HPDE6-E6E7 (cell line): ENCODE results near the gene DES.

ENCODE experiments used
- DNase-seq: peaks from one replicate; pipeline ENCODE4 v3.0.0; 2011; ENCODE audit warnings: missing footprints; ENCODE audit errors: extremely low spot score

Gene DES

DNA sequence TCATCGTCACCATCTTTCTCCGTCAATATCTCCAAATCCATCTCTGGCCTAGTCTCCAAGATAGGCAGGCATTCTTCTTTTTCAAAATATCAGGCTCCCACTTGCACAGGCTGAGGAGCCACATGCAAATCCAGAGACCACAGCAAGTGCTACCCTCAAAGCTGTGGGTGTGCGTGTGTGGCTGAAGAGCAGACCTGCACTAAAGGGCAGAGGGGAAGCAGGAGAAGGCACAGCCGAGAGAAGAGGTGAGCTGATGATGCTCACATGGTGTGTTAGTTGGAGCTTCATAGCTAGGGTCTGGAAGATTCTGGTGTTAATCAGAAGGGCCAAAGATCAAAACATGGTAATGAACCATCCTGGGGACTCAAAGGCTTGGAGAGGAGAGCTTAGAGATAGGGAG, 20.3 kb downstream of the DES start:
- no peak for DNase-seq

DNA sequence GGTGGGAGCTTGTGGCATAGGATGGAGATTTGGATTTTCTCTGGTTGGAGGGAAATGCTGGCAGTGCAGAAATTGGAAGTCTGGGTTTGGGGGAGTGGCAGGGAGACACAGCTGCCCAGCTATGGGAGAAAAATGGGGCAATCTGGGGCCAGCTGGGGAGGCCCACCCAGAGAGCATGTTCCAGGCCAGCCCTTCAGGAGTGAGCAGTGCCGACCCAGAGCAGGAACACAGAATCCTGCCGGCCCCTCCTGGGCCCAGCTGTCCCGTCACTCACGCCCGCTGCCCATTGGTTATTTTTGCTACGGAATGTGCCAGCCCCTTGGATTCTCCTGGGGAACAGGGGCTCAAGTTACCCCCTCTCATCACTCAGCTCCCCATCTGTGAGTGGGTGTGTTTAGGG, 21.3 kb downstream of the DES start:
- no peak for DNase-seq

DNA sequence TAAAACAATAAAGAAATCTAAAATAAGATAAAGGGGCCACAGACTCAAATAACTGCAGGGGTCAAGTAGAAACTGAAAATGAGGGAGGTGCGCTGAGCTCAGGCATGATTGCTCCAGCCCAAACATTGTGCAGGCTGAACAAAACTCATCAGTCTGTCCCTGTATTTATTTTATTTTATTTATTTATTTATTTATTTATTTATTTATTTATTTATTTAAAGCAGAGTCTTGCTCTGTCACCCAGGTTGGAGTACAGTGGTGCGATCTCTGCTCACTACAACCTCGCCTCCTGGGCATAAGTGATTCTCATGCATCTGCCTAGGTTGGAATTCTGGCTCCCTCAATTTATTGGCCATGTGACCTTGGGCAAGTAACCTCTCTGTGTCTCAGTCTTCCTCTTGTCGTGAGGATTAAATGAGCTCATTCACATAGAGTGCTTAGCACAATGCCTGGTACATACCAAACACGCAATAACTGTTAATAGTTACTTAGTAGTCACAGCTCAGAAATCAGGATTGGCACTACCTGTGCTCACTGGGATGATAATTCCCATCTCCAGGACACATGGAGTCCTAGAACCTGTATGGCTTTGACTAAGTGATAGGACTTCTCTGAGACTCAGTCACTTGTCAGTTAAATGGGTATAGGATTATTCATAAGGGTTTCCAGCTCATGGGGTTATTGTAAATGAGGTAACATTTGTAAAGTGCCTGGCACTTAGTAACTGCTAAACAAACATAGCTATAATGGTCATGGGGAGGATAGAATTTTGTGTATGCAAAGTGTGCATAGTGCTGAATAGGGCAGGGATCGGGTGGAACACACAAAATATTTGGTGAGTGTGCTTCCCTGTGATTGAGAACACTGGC, 22.4 kb downstream of the DES start:
- DNase-seq, result no peak

DNA sequence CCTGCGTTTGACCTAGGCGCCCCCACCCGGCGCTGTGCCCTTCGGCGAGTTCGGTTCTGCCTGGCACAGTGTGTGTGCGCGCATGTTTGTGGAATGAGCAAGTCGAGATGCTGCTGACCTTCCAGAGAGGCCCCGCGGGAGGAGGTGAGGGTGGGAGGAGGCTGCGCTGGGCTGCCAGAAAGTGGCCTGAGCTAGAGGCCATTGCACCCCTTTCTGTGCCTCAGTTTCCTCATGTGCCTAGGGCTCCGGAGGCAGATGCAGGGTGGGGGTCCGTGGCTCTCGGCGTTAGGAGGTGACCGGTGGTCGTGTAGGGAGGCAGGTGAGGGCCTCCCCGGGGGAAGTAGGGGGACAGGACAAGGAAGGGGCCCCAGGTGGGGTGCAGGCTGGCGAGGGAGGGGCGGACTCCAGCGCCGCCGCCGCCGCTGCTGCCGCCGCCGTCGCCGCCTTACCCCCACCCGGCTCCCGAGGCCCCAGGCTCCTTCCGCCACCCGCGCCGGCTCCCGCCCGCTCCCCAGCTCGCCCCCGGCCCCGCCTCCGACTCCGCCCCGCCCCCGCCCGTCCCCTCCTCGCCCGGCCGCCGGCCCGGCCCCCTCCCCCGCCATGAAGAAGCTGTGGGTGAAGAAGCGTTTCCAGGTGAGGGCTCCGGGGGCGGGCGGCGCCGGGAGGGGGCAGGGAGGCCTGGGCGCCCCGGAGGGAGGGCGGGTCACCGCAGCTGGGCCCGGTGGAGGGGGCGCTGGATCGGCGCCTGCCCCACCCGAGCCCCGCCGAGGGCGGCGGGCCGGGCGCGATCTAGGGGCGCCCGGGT, 23.5 kb downstream of the DES start:
- peak; percentile 75 for DNase-seq

DNA sequence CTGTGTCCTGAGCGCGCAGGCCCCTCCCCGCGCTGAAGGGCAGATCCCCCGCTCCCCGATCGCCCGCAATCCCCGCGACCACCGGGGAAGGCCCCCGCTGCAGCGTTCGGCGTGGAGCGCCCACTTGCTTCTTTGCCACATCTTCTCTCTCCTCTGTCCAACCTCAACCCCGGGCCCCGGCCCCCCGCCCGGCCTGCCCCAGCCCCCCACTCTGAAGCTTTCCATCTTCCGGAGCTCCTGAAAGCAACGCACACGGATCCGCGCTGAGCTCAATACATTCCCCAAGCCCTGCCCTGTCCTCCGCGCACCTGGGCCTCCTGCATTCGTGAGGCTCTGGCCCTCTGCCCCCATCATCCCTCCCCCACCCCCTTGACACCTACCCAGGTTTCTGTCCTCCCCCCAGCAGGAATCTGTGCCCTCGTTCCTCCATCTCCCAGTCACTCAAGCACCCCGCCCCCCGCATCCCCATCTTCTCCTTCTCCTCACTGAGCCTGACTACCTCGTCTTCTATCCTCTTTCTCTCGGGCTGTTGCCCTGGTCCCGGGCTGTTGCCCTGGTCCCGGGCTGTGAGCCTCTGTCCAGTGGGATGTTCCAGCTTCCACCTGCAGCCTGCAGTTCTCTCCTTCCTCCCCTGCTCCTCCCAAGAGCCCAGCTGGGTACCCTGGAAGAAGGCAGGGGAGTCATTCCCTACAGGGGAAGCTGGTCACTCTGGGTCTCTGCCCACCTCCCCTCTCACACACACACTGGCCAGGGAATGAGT, 24.3 kb downstream of the DES start:
- no peak for DNase-seq

DNA sequence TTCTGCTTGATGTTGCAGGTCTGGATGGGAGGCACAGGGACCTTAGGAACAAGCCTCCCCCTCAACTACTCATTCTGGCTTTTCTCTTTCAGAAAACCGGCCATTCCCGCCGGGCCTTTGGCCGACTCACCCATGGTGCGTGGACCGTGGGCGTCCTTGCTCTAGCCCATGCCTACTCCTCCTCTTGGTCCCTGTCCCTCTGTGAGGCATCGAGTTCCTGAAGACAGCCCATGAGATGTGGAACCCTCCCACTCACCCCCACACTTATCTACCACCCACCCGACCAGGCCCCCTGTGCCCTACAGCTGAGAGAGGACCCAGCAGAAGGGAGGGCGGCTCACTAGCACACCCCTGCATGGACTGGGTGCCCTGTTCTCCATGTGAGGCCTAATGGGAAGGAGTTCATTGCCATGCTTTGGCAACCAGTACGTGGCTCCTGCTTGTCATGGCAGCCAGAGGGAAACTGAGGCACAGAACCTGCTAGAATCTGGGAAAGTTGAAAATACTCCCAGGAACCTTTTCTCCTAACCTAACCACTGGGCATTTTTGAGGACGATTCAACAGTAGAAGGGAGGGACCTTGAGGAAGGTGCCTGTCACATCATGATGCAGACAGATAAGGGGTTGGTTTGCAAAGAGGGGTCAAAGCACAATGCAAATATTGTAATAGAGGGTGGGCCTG, 25.0 kb downstream of the DES start:
- DNase-seq, result no peak

DNA sequence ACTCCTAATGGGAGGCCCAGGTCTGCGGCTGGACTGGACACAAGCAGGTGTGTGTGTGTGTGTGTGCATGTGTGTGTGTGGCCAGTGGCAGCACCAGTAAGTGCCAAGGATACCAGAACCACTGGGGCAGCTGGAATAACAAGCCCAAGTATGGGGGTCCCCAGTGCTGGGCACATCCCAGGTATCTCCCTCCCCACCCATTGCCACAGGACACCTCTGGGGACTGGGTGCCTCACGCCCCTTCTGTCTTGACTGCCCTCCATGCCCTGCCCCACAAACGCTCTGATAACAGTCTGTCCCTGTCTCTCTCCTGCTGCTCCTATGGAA, 25.5 kb downstream of the DES start:
- DNase-seq, result no peak

DNA sequence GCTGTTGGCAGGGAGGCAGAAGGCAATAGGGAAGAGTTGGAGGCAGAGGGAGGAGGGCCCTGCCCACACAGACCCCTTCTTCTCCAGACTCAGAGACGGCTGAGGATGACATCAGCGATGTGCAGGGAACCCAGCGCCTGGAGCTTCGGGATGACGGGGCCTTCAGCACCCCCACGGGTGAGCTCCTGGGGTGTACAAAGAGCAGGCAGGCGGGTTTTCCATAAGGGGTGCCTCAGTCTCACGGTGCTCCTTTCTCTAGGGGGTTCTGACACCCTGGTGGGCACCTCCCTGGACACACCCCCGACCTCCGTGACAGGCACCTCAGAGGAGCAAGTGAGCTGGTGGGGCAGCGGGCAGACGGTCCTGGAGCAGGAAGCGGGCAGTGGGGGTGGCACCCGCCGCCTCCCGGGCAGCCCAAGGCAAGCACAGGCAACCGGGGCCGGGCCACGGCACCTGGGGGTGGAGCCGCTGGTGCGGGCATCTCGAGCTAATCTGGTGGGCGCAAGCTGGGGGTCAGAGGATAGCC, 26.5 kb downstream of the DES start:
- DNase-seq, result no peak

DNA sequence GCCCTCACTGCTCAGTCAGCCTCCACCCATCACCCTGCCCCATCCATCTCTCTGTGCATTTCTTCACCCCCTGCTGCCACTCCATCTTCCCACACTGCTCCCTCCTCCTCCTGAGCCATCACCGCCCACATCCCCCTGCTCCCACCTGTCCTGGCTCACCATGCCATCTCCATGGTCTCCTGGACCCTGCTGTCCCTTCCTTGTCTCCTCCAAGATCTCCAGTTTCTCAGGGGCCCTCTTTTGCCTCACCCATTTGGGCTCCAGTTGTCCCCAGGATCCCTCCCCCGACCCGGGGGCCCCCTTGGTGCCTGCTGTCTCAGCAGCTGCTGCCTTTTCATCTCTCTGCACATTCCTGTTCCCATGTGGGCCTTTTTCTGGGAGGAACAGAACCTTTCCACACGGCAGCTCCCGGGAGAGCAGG, 27.1 kb downstream of the DES start:
- DNase-seq, result no peak

DNA sequence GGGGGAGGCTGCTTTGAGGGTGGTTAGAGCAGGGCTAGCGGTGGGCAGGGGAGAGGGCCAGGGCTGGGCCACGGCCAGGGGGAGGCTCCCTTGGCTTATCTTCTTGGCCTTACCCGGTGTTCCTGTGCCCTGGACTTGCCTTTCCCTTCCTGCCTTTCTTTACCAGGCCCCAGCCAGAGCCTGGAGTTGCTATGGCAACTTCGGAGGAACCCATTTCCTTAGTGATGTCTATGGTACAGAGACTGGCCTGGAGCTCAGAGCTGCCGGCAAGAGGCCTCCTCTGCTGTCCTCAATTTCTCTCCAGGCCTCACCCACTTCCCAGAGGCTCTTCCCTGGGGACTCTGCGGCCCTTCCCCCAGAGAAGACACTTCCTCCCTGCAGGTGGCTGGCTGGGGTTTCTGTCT, 27.9 kb downstream of the DES start:
- no peak for DNase-seq

DNA sequence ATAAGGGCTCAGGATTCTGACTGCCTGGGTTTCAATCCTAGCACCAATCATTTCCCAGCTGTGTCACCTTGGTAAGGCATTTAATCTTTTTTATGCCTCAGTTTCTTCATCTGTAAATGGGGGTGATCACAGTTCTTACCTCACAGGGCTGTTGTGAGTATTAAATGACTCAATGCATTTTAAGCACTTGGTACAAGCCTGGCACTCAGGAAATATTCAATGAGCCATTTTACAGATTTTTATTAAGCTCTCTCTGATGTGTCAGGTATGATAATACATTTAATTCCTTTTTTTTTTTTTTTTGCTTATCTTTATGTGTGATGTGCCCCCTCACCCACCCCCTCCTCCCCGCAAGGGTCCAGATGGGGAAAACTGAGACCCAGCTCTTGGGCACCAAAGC, 28.5 kb downstream of the DES start:
- DNase-seq, result no peak

DNA sequence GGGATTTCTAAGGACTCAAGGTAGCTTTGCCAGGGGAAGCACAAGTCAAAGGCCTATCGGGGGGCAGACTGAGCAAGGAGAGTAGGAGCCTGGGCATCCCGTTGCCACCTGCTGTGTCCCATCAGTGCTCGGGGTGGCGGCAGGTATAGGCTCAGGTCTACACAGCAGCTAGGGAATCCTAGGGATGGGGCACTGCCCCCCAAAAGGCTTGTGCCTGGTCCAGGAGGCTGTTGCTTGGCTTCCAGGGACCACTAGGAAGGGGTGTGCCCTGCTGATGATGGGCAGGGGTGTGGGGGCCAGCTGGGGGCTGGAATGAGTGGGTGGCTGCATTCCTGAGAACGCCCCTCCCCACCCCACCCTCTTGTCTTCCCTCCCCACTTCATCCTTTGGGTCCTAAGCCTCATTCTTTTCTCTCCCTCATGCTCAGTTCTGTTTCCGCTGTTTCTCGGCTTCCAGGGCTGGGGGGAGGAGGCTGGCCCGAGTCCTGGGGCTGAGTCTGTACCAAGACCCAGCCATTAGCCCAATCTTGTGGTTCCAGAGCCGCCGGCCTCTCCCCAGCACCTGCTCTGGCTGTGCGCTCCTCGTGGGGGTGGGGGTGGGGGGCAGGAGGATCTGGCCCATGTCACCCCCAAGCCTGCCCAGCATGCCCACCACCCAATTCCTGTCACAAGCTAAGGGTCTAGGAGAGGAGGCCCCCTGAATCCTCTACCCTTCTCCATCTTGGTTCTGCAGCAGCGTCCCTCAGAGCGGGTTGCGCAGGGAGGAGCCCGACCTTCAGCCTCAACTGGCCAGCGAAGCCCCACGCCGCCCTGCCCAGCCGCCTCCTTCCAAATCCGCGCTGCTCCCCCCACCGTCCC, 29.3 kb downstream of the DES start:
- no peak for DNase-seq

DNA sequence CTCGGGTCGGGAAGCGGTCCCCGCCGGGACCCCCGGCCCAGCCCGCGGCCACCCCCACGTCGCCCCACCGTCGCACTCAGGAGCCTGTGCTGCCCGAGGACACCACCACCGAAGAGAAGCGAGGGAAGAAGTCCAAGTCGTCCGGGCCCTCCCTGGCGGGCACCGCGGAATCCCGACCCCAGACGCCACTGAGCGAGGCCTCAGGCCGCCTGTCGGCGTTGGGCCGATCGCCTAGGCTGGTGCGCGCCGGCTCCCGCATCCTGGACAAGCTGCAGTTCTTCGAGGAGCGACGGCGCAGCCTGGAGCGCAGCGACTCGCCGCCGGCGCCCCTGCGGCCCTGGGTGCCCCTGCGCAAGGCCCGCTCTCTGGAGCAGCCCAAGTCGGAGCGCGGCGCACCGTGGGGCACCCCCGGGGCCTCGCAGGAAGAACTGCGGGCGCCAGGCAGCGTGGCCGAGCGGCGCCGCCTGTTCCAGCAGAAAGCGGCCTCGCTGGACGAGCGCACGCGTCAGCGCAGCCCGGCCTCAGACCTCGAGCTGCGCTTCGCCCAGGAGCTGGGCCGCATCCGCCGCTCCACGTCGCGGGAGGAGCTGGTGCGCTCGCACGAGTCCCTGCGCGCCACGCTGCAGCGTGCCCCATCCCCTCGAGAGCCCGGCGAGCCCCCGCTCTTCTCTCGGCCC, 30.1 kb downstream of the DES start:
- no peak for DNase-seq

DNA sequence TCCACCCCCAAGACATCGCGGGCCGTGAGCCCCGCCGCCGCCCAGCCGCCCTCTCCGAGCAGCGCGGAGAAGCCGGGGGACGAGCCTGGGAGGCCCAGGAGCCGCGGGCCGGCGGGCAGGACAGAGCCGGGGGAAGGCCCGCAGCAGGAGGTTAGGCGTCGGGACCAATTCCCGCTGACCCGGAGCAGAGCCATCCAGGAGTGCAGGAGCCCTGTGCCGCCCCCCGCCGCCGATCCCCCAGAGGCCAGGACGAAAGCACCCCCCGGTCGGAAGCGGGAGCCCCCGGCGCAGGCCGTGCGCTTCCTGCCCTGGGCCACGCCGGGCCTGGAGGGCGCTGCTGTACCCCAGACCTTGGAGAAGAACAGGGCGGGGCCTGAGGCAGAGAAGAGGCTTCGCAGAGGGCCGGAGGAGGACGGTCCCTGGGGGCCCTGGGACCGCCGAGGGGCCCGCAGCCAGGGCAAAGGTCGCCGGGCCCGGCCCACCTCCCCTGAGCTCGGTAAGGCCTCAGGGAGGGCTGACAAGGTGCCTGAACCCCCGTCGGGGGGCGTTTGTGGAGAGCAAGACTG, 30.7 kb downstream of the DES start:
- DNase-seq, result no peak

DNA sequence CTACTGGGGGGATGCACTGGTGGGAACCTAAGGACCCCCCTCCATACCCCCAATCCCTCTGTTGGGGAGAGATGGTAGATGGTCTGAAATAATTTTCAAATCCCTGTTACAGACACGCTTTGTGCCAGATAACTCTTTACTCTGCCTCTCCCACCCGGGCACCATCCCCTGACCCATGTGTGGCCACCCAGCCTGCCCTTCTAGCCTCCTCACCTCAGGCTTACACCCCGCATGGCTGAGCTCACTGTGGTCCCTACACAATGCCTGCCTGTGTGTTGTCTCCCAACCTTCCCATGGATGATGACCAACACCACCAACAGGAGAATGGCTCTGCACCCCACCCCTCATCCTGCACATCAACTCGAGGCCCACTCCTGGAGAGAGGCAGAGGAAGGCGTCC, 31.4 kb downstream of the DES start:
- DNase-seq, result no peak

DNA sequence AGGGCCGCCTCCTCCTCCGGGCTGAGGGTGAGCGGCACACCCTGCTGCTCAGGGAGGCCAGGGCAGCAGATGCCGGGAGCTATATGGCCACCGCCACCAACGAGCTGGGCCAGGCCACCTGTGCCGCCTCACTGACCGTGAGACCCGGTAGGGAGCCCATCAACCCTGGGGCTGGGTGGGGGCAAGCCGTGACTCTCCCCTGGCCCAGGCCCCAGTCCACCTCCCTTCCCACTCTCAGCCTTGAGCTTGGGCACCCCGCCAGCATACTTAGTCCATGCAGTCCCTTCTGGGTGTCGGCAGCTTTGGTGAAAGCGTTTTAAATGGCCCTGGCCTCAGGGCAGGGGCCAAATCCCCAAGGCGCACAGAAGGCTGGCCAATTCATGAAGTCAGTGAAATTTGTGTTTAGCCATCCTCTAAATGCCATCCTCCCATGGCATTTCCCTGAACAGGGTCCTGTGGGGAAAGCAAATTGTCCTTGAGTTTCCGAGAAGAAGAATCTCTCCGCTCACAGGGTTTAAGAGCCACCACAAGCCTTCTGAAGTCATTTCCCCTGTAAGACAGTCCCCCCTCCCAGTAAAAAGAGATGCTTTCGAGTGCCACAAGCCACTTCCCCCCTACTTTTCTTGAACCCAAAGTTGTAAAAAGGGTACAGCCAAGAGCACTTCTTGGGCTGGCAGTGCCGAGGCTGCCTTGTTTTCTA, 33.6 kb downstream of the DES start:
- no peak for DNase-seq

DNA sequence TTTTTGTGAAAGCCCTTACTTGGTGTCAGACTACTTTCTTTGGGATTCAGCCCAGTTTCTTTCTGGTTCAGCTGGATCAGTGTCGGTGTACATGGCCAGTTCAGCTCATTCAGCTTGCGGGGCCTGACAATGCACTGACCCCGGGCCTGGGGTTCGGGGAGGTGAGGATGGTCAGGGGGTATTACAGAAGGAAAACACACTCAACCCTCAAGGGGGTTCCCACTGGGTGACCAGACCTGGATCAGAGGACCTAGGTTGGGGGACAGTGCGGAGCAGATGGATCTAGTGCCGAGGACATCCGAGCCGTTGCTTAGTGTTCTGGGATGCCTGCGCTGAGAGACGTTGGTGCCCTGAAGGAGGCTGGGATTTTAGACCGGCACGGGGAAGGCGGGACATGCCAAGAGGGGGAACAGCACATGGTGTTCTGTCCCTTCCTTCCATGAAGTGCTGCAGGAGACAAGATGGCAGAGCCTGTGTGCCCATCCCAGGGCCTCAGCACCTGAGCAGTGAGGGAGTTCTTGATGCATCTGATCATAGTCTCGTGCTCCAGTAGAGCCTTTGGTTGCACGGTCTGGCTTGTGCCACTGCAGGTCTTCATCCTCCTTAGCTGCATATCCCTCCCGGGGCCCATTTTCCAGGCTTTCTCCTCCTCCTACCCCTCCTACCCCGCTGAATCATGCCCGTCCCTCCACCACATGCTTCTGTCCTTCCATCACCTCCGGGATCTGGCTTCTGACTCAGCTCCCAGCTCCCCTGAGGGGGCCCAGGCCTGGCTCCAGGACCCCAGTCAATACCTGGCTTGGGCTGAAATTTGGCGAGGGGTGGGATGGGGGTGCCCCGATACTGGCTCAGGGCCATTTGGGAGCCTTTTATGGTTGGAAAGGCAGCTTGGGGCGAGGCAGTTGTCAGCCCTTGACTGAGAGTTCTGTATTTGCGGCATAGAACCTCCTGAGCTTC, 34.5 kb downstream of the DES start:
- DNase-seq, result peak; percentile 98
